Measurements from ENCODE around the gene CTPS2. TPM values are rescaled to one million over a fixed set of nuclear protein-coding genes. Genes with fewer than 3 reads are reported as not detected.
"Not testable (repeated sequence)": the region's sequence is repeated elsewhere in the genome, so short reads cannot be mapped to it uniquely, and the experiment has no call there.

Gene CTPS2
- total RNA-seq, 1 donor from 2014 or later: 28.1 TPM

GRCh38 chrX:16653424-16653823 lies 59.0 kb downstream of the CTPS2 start:
- no peak for DNase-seq

GRCh38 chrX:16651391-16652024 lies 61.0 kb downstream of the CTPS2 start:
- no peak for DNase-seq

- DNase-seq: no peak
Measured at GRCh38 chrX:16649858-16650257, 62.6 kb downstream of the CTPS2 start, which contains the start of gene S100G. S100G (plus strand) TSS chrX:16650158; CDS start chrX:16651007, 849 bp downstream.

- no peak for DNase-seq
Measured at GRCh38 chrX:16646366-16647138, 65.9 kb downstream of the CTPS2 start.

GRCh38 chrX:16643176-16643575 lies 69.3 kb downstream of the CTPS2 start:
- no peak for DNase-seq

- DNase-seq: no peak
Measured at GRCh38 chrX:16640823-16641222, 71.6 kb downstream of the CTPS2 start.

- DNase-seq: no peak
Measured at GRCh38 chrX:16639966-16640365, 72.5 kb downstream of the CTPS2 start.

- no peak for DNase-seq
Measured at GRCh38 chrX:16638533-16638932, 73.9 kb downstream of the CTPS2 start.

- DNase-seq: no peak
Measured at GRCh38 chrX:16635596-16635995, 76.9 kb downstream of the CTPS2 start.

GRCh38 chrX:16635040-16635439 lies 77.4 kb downstream of the CTPS2 start:
- no peak for DNase-seq

- DNase-seq: no peak
Measured at GRCh38 chrX:16633754-16634153, 78.7 kb downstream of the CTPS2 start.

- no peak for DNase-seq
Measured at GRCh38 chrX:16629909-16630308, 82.6 kb downstream of the CTPS2 start.

- peak; percentile 1 for DNase-seq
Measured at GRCh38 chrX:16628946-16629595, 83.4 kb downstream of the CTPS2 start.

- DNase-seq: not testable (repeated sequence)
Measured at GRCh38 chrX:16628511-16628910, 84.0 kb downstream of the CTPS2 start.

GRCh38 chrX:16619024-16619423 lies 93.4 kb downstream of the CTPS2 start:
- DNase-seq: no peak

GRCh38 chrX:16618422-16618821 lies 94.0 kb downstream of the CTPS2 start:
- DNase-seq: no peak

- no peak for DNase-seq
Measured at GRCh38 chrX:16617382-16617781, 95.1 kb downstream of the CTPS2 start.

- DNase-seq: no peak
Measured at GRCh38 chrX:16612257-16612897, 100.1 kb downstream of the CTPS2 start.

- not testable (repeated sequence) for DNase-seq
Measured at GRCh38 chrX:16610654-16611053, 101.8 kb downstream of the CTPS2 start.

GRCh38 chrX:16610121-16610621 lies 102.3 kb downstream of the CTPS2 start:
- DNase-seq: no peak

- no peak for DNase-seq
Measured at GRCh38 chrX:16606142-16606720, 106.2 kb downstream of the CTPS2 start.

GRCh38 chrX:16604337-16604736 lies 108.1 kb downstream of the CTPS2 start:
- no peak for DNase-seq
